GM12873 (cell line): ENCODE data around the gene GBE1.

ENCODE experiments used
- TF ChIP-seq, protein P1 (sequence below): IDR thresholded peaks from 2 replicates; pipeline ENCODE4 v1.5.1; 2012; ENCODE audit warnings: low read depth, mild to moderate bottlenecking, moderate library complexity, low read length, control low read depth; ENCODE audit not compliant: insufficient read depth; ENCODE audit errors: missing control alignments

Gene GBE1

DNA sequence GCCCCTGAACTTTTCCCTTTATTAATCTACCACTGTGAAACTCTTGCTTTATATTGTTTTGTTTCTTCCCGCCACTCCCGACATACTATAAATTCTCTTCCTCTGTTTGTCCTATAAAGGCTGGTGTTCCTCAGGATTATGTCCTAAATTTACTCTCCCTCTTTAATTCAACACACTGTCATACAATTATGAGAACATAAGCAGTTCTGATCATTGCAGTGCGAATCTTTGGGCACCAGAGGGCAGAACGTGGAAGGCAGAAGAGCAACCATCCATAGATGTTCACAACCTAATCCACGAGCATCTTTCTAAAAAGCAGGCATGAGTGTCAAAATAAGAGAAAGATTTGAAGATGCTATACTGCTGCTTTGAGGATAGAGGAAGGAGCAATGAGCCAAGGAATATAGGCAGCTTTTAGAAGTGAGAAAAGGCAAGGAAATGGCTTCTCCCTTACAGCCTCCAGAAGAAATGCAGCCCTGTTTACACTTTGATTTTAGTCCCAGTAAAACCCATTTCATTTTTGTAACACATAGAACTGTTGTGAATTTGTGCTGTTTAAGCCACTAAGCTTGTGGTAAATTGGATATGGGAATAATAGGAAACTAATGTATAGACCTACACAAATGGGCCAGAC is 179.4 kb downstream of the GBE1 start:
- TF ChIP-seq, protein P1, sequence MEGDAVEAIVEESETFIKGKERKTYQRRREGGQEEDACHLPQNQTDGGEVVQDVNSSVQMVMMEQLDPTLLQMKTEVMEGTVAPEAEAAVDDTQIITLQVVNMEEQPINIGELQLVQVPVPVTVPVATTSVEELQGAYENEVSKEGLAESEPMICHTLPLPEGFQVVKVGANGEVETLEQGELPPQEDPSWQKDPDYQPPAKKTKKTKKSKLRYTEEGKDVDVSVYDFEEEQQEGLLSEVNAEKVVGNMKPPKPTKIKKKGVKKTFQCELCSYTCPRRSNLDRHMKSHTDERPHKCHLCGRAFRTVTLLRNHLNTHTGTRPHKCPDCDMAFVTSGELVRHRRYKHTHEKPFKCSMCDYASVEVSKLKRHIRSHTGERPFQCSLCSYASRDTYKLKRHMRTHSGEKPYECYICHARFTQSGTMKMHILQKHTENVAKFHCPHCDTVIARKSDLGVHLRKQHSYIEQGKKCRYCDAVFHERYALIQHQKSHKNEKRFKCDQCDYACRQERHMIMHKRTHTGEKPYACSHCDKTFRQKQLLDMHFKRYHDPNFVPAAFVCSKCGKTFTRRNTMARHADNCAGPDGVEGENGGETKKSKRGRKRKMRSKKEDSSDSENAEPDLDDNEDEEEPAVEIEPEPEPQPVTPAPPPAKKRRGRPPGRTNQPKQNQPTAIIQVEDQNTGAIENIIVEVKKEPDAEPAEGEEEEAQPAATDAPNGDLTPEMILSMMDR: peak; percentile 71

DNA sequence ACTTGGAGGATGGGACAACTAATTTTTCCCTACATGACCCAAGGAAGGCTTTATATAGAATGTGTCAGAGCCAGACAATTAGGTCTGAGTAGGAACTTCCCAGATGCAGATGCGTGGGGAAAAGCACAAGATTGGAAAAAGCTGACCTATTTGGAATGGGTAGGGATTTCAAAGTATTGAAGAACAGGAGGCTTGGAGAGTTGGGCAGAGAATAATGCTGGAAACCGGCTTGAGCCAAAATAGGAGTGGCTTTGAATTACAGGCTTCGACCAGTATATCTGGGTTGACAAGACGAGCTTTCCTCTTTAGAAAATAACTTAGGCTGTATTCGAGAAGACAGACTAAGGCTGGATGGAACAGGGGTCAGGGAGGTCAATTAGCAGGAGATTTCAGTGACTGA is 181.1 kb downstream of the GBE1 start:
- TF ChIP-seq, protein P1: no peak

DNA sequence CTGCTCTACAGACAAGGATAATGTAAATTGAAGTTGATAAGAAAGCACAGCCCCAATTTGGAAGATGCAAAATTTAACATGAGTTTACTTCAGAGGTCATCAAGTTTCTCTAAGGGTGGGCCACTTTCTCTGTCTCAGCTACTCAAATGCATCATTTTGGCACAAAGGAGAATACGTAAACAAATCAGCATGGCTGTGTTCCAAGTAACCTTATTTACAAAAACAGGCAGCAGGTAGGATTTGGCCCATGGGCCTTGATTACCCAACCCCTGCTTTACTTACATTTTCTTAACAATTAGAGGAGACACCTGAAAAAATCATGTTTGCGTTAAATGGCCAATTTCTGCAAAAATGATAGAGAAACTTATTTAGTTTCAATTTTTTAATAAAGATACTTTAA is 181.7 kb downstream of the GBE1 start:
- TF ChIP-seq, protein P1: no peak

DNA sequence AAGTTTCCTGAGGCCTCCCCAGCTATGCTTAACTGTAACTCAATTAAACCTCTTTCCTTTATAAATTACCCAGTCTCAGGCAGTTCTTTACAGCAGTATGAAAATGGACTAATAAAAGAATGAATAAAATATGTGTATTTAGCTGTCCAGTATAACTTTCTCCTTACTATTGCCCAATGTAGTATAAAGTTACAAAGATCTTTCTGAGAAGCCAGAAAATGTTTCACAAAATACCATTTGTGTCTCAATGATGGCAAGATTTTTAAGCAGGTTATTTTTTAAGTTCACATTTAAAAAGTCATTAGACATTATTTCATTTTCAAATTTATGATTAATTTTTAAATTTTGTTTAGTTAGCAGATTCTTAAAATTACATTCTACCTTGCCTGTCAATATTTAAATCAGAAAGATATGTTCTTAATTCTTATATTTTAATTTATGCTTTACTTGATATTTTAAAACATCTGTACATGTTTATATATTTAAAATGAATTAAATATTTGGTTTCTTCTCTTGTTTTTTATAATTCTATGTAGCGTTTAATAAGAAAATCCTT is 189.2 kb downstream of the GBE1 start:
- TF ChIP-seq, protein P1: no peak

DNA sequence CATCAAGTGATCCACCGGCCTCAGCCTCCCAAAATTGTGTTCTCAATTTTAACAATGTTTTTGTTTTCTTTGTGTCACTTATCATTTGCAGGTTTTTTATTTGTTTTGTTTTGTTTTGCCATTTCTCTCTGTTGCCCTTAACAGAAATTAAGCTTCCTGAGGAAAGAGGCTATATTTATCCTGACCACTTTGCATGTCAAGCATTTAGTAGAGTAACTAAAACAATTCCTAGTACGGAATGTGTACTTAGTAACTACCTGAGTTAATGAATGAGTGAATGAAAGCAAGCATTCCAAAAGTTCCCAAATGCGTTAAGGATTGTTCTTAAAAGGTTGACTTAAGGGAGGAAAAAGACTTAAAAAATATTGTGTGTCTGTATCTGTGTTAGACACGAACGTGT is 193.1 kb downstream of the GBE1 start:
- TF ChIP-seq, protein P1: no peak

DNA sequence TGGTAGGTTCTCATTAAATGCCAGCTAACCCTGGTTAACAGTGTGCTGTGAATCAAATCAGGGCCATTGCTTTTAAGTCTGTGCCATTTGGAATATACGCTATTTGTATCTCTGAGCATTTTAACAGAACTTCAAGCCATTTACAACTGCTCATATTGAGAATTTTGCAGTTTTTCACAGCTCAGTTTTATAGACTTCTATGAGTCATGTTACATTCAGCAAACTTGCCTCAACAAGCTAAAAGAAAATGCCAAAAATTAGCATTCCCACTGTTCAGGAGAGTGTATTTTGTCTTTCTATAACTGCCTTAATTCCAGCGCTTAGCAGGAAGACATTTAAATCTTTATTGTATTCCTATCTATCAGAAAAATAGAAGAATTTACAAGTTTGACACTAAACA is 196.4 kb downstream of the GBE1 start:
- TF ChIP-seq, protein P1: no peak

DNA sequence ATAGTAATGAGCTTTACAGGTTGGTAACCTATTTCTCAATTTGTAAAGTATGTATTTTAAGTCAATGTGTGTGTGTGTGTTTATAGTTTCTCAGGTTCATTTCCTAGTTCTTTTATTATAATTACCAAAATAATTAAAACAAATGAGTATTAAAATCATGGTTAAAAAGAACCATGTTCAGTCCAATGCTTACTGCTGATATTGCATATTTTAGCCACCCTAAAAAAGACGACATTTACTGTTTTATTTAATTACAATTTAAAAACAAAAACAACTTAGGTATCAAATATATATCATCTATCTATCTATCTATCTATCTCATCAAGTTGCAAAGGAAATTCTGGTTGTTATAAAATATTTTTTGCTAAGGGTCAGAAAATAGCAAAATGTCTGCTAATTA is 203.3 kb downstream of the GBE1 start:
- TF ChIP-seq, protein P1: no peak
